RCC 7860 (cell line): ENCODE results near the gene XXYLT1.
A peak's percentile ranks its signal among the peaks of the same experiment; 100 is the strongest.
"Not testable (repeated sequence)": the region's sequence is repeated elsewhere in the genome, so short reads cannot be mapped to it uniquely, and the experiment has no call there.

Experiments used
- DNase-seq: peaks from one replicate; pipeline ENCODE4 v3.0.0-alpha.2; 2015; ENCODE audit warnings: low spot score
- FAIRE-seq: peaks from 2 replicates; lab custom pipeline; 2012; peaks lifted over from hg19 to GRCh38; lab: Jason Lieb, UNC

The XXYLT1 gene

GRCh38 chr3:195117978-195118581 lies 152.9 kb downstream of the XXYLT1 start:
- FAIRE-seq (no peak), DNase-seq (no peak)

GRCh38 chr3:195116407-195117185 lies 154.4 kb downstream of the XXYLT1 start:
- DNase-seq (no peak), FAIRE-seq (no peak)

GRCh38 chr3:195115600-195116406 lies 155.2 kb downstream of the XXYLT1 start:
- FAIRE-seq (no peak), DNase-seq (no peak)

- FAIRE-seq = no peak
- no peak for DNase-seq
These were observed 156.0 kb downstream of the XXYLT1 start for GRCh38 chr3:195114786-195115599.

- DNase-seq = no peak
- no peak for FAIRE-seq
These were observed 157.2 kb downstream of the XXYLT1 start for GRCh38 chr3:195113536-195114425.

- FAIRE-seq = no peak
- no peak for DNase-seq
These were observed 157.9 kb downstream of the XXYLT1 start for GRCh38 chr3:195113048-195113447.

GRCh38 chr3:195112361-195112791 lies 158.6 kb downstream of the XXYLT1 start:
- DNase-seq = no peak
- no peak for FAIRE-seq

GRCh38 chr3:195111766-195112165 lies 159.2 kb downstream of the XXYLT1 start:
- FAIRE-seq (no peak), DNase-seq (no peak)

GRCh38 chr3:195111319-195111705 lies 159.6 kb downstream of the XXYLT1 start:
- DNase-seq = no peak
- no peak for FAIRE-seq

GRCh38 chr3:195110647-195111318 lies 160.2 kb downstream of the XXYLT1 start:
- no peak for FAIRE-seq

GRCh38 chr3:195109098-195109657 lies 161.8 kb downstream of the XXYLT1 start:
- FAIRE-seq (no peak), DNase-seq (no peak)

More at GRCh38 chr3:195110647-195111318, 160.2 kb downstream of the XXYLT1 start:
- DNase-seq = no peak

GRCh38 chr3:195107593-195107992 lies 163.4 kb downstream of the XXYLT1 start:
- FAIRE-seq (no peak), DNase-seq (no peak)

- FAIRE-seq, DNase-seq: not testable (repeated sequence)
These were observed 163.9 kb downstream of the XXYLT1 start for GRCh38 chr3:195107031-195107430.

- peak; percentile 12 for DNase-seq
- FAIRE-seq = no peak
These were observed 164.5 kb downstream of the XXYLT1 start for GRCh38 chr3:195106418-195106906.

- no peak for FAIRE-seq
- no peak for DNase-seq
These were observed 165.0 kb downstream of the XXYLT1 start for GRCh38 chr3:195105841-195106417.

GRCh38 chr3:195105389-195105788 lies 165.6 kb downstream of the XXYLT1 start:
- FAIRE-seq (no peak), DNase-seq (no peak)

- DNase-seq (no peak), FAIRE-seq (no peak)
These were observed 166.6 kb downstream of the XXYLT1 start for GRCh38 chr3:195104340-195104739.

GRCh38 chr3:195103623-195104022 lies 167.3 kb downstream of the XXYLT1 start:
- FAIRE-seq = no peak

More at GRCh38 chr3:195103623-195104022, 167.3 kb downstream of the XXYLT1 start:
- no peak for DNase-seq
